Vagina (tissue), 2 donors: ENCODE results near the gene MAP2K5. TPM values are rescaled to one million over a fixed set of nuclear protein-coding genes. Genes with fewer than 3 reads are reported as not detected.

ENCODE experiments used
- DNase-seq, 2 donors: peaks; one replicate each; pipeline ENCODE4 v3.0.0-alpha.2; 2017; ENCODE audit errors: extremely low spot score in 2 of 2
- H3K27ac ChIP-seq: fragments of 200-600 bp; sonication (generic); one replicate; pipeline ENCODE4 v1.5.1; 2019
- H3K27me3 ChIP-seq: fragments of 200-600 bp; sonication (generic); one replicate; pipeline ENCODE4 v1.5.1; 2019
- H3K36me3 ChIP-seq, 2 donors: fragments of 200-600 bp; sonication (generic); one replicate each; pipeline ENCODE4 v1.5.1; 2017 to 2019
- H3K4me1 ChIP-seq: fragments of 200-600 bp; sonication (generic); one replicate; pipeline ENCODE4 v1.5.1; 2019
- H3K4me3 ChIP-seq, 2 donors: fragments of 200-600 bp; sonication (generic); 1 replicate in 1 of 2; 2 replicates in 1 of 2; pipeline ENCODE4 v1.5.1; 2016 to 2019
- H3K9me3 ChIP-seq: fragments of 200-600 bp; sonication (generic); one replicate; pipeline ENCODE4 v1.5.1; 2019
- CTCF ChIP-seq, 3 experiments: fragments of 450-650 bp in 2 of 3; fragments of 200-600 bp in 1 of 3; sonication (generic) in 1 of 3; IDR thresholded peaks; one replicate each; pipeline ENCODE4 v1.5.1; 2017 to 2019; ENCODE audit warnings: antibody characterized with exemption in 3 of 3, mild to moderate bottlenecking in 2 of 3, moderate library complexity in 2 of 3
- POLR2A ChIP-seq, 2 donors: fragments of 450-650 bp; IDR thresholded peaks; one replicate each; pipeline ENCODE4 v1.6.1; 2017; ENCODE audit warnings: antibody characterized with exemption in 2 of 2, mild to moderate bottlenecking in 2 of 2, moderate library complexity in 2 of 2
- POLR2AphosphoS5 ChIP-seq, 2 donors: sonication (generic); formaldehyde crosslinking; IDR thresholded peaks; one replicate each; pipeline ENCODE4 v1.9.0; 2017; ENCODE audit warnings: antibody characterized with exemption in 2 of 2, mild to moderate bottlenecking in 2 of 2, low read depth in 1 of 2; ENCODE audit not compliant: insufficient read depth in 1 of 2
- intact Hi-C: fragments of 100-400 bp; cut with DNase I; formaldehyde crosslinking; loops from one replicate; pipeline ENCODE4 v1.15.1; 2023
- total RNA-seq: library from RNA; depleted of rRNA; stranded (reverse); fragments of >200 nt; gene quantifications from one replicate; pipeline ENCODE4 v1.2.3, GENCODE V29; 2016

The MAP2K5 gene
- total RNA-seq, 1 donor from 2014 or later, result 13.5 TPM

- Histone ChIP-seq H3K4me1 (no peaks in the 10 kb centered on the region), H3K27me3 (no peaks in the 10 kb centered on the region), H3K9me3 (no peaks in the 10 kb centered on the region), H3K36me3 (no peaks in the 10 kb centered on the region), H3K4me3 (no peak overlapping the region), H3K27ac (no peak overlapping the region)
- DNase-seq, result no peak
- intact Hi-C loops, result no loop called here
- TF ChIP-seq POLR2AphosphoS5 (IDR thresholded peaks at IDR 0.05; ENCODE audit: insufficient read depth in 1 of 2, low read depth in 1 of 2) (no peak), POLR2A (IDR thresholded peaks at IDR 0.05) (no peak), CTCF (IDR thresholded peaks at IDR 0.05) (no peak)
These were observed 173.7 kb downstream of the MAP2K5 start for GRCh38 chr15:67716171-67716570.

GRCh38 chr15:67717776-67718175 lies 175.3 kb downstream of the MAP2K5 start:
- intact Hi-C loops, result no loop called here
- Histone ChIP-seq H3K4me1 (no peaks in the 10 kb centered on the region), H3K27ac (no peak overlapping the region), H3K36me3 (no peaks in the 10 kb centered on the region), H3K27me3 (no peaks in the 10 kb centered on the region), H3K9me3 (no peaks in the 10 kb centered on the region), H3K4me3 (no peak overlapping the region)
- TF ChIP-seq POLR2A (IDR thresholded peaks at IDR 0.05) (no peak), POLR2AphosphoS5 (IDR thresholded peaks at IDR 0.05; ENCODE audit: insufficient read depth in 1 of 2, low read depth in 1 of 2) (no peak), CTCF (IDR thresholded peaks at IDR 0.05) (no peak)
- no peak for DNase-seq

- no peak overlapping the region for H3K27ac ChIP-seq
- no peak for DNase-seq
- intact Hi-C loops, result no loop called here
- TF ChIP-seq CTCF (IDR thresholded peaks at IDR 0.05), result no peak
- TF ChIP-seq POLR2AphosphoS5 (IDR thresholded peaks at IDR 0.05; ENCODE audit: insufficient read depth in 1 of 2, low read depth in 1 of 2), result no peak
- TF ChIP-seq POLR2A (IDR thresholded peaks at IDR 0.05), result no peak
- no peaks in the 10 kb centered on the region for H3K36me3 ChIP-seq
- H3K4me1 ChIP-seq, result no peaks in the 10 kb centered on the region
- no peak overlapping the region for H3K4me3 ChIP-seq
- no peaks in the 10 kb centered on the region for H3K27me3 ChIP-seq
- no peaks in the 10 kb centered on the region for H3K9me3 ChIP-seq
These were observed 176.9 kb downstream of the MAP2K5 start for GRCh38 chr15:67719330-67719959.

- TF ChIP-seq POLR2AphosphoS5 (IDR thresholded peaks at IDR 0.05; ENCODE audit: insufficient read depth in 1 of 2, low read depth in 1 of 2) (no peak), POLR2A (IDR thresholded peaks at IDR 0.05) (no peak), CTCF (IDR thresholded peaks at IDR 0.05) (no peak)
- H3K27ac ChIP-seq, result no peak overlapping the region
- no peaks in the 10 kb centered on the region for H3K4me1 ChIP-seq
- H3K27me3 ChIP-seq, result no peaks in the 10 kb centered on the region
- no peaks in the 10 kb centered on the region for H3K36me3 ChIP-seq
- DNase-seq, result no peak
- H3K4me3 ChIP-seq, result no peak overlapping the region
- intact Hi-C loops, result no loop called here
- H3K9me3 ChIP-seq, result no peaks in the 10 kb centered on the region
These were observed 178.2 kb downstream of the MAP2K5 start for GRCh38 chr15:67720556-67721175.
